GM19463 (cell line): Measurements from ENCODE around the gene STK39.

Source experiments
- ATAC-seq: cut with Tn5 transposase; IDR thresholded peaks from one replicate; pipeline ENCODE4 v1.9.1; 2021; ENCODE audit warnings: mild to moderate bottlenecking, moderate library complexity; ENCODE audit not compliant: unreplicated experiment

STK39 gene

DNA sequence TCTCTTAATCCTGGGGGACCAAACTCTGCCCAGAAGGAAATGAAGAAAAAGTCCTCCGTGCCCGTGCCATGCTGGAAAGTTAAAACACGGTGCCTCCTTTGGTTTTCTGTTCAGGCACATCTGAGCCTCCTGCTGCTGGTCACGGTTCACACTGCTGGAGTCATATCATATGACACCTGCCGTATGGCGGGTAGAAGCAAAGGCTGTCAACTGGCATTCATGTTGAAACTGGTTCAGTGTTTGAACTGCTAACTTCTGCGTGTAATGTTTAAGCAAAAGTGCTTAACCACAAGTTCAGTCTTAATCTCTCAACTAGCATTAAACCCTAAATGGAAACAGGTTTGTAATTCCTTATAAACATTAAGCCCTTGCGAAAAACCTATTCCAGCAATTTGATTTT, 3.1 kb downstream of the STK39 start:
- ATAC-seq: no peak

DNA sequence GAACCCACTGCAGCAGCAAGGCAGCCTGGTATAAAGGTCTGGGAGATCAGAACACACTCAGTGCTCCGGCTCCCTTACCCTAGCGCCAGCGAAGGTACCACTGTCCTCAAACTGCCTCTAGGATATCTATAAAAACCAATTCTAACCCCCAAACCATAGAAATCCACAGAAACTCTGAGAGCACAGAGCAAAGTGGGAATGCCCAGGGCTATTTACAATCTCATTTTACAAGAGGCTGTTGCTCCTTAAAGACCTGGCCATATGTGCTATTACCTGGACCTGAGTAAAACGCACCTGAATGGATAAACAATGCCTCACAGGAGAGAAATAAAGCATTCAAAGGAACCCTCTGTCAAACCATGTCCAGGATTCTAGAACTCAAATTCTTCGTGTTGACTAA, 4.3 kb downstream of the STK39 start:
- no peak for ATAC-seq

DNA sequence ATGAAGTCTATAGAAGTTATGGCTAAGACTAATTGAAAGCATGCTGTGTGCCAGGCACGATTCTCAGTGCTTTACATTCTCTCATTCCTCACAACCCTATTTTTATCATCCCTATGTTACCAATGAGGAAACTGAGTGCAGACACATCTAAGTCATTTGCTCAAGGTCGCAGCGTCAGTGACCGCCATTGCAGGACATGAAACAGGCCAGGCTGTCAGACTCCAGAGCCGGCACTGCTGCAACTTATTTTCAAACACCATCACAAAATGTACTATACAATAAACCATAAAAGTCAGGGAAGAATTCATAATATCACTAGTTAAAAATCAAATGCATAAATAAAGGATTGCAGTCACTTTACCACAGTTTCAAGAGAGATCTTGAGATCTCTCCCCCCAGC, 5.6 kb downstream of the STK39 start:
- no peak for ATAC-seq

DNA sequence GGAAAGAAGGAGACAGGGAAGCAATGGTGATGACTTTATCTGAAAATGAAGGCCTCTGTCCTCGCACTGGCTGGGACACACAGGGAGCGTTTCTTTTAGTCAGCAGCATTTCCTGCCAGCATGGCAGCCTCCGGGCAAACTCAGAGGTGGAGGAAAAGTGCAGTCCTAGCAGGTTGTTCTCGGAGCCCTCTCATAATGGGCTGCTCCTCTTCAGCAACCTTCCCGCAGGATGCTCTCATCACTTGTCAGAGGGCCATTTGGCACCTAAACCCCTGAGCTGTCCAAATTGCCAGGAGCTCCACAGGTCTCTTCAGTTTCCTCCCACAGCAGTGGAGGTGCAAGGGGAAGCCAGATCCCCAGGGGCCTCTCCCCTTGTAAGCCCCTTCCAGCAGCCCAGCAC, 6.2 kb downstream of the STK39 start:
- no peak for ATAC-seq

DNA sequence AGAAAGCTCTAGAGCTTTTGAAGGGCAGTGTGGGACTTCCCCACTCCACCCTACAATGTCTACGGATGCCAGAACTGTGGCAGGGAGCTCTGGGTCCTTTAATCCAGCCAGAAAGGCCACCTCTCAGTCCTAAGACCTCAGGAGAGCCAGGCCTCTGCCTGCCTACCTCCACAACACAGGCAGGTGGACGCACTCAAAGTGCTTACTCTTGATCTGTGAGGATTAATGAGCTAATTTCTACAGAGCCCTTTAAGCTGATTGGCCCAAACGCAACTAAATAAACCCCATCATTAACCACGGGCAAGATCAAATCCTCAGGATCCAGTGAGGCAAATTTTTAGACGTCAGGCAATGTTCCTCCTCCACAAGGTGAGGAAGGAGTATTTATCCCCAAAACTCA, 8.1 kb downstream of the STK39 start:
- ATAC-seq: no peak

DNA sequence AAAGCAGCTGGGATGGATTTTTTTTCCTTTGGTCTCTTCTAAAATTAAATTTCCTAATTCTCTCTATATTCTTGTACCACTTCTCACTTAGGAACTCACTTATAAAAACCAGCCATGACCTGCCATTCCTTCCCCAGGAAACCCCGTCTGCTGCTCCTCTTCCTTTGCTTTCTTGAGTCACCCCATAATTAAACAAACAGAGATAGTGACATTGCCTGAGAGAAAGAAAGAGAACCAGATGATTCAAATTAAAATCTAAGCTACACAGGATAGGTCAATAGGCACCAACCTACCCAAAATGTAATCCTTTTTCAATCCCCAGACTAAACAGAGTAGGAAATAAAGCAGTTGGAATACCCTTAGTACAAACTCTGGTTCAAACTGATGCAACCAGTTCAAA, 9.7 kb downstream of the STK39 start:
- ATAC-seq: no peak

DNA sequence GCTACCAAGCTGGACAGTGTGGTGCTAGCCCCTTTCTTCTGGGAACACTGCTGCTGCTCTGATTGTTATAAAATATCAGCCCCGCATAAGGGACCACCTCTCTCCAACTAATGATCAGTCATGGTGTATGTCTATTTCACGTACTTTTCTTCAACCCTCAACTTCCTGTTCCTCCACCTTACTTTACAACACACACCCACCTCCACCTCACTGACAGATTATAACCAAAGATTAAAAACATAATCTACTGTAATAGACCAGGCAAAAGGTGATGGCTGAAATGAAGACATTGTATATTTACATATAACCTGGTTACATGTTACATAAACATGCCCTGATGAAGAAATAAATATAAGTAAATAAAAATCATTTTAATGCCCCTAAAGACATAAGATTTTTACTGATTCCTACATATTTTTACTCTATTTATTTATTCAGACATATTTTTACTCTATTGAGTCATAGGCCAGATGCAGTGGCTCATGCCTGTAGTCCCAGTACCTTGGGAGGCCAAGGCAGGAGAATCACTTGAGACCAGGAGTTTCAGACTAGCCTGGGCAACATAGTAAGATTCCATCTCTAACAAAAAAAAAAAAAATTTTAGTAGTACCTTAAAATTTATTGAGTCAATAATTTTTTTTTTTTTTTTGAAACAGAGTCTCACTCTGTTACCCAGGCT, 12.8 kb downstream of the STK39 start:
- no peak for ATAC-seq

DNA sequence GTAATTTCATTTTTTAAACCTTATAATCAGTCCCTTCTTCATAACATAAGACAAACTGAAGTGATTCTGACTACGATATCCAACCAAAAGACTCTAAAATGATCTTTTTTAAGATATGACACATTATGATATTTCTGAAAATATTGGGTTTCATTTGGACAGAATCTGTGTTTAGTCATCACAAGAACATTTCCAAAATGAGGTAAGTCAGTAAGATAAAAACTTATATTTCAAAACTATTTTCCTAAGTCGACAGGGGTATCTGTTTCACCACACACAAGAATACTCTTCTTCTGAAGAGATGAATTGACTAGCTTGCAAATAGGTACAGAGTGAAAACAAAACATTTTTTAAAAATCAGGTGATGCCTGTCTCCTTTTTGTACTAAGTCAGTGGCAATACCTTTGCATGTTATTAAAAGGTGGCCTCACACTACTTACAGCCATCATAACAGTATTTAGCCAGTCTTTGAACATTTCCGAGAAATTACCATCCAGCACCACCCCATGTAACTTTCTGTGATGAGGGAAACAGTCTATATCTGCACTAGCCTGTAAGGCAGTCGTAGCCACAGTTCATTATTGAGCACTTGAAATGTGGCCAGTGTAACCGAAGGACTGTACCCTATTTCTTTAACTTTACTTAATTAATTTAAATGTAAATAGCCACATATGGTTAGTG, 13.5 kb downstream of the STK39 start:
- no peak for ATAC-seq

DNA sequence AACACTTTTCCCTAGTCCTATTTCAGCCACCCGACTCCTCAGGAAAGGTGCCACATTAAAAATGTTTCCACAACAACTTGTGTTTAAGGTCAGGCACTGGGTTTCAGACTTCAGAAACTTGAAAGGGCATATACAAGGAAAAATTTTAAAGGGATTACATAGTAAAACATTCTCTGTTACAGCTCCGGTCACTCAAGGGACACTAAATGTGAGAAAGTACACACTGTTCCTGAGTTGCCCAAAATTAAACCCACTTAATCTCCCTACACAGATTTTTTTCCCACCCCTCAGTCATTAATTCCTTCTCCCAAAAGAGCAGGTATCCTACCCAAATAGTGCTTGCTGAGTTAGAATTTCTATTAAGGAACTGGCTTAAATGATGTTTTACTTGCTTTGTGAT, 14.2 kb downstream of the STK39 start:
- no peak for ATAC-seq

DNA sequence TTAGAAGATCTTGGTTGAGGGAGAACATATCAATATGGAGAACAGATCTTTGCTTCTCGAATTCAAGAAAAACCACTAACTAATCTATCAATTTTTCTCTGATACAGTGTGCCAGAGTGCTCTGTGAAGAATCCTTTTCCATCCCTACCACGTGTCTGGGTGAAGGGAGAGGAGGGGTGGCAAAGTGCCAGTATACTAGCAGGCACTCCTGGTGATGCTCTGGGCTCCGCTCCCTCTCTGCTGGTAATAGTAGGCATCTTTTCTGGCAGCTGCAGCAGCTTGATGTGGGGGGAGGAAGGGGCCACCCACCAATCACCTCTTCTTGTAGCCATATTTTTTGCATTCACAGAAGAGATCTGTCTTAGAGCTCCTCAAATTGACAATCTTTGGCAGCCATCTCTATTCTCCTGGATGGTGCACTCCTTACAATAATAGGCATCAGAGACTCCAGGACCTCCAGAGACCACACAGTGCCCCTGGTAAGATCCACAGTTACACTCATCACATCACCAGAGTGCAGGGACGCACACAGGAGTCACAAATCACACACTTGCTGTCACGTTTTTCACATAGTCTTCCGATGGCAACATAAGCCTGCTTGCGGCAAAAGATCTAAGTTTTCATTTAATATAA, 15.7 kb downstream of the STK39 start:
- ATAC-seq: no peak

DNA sequence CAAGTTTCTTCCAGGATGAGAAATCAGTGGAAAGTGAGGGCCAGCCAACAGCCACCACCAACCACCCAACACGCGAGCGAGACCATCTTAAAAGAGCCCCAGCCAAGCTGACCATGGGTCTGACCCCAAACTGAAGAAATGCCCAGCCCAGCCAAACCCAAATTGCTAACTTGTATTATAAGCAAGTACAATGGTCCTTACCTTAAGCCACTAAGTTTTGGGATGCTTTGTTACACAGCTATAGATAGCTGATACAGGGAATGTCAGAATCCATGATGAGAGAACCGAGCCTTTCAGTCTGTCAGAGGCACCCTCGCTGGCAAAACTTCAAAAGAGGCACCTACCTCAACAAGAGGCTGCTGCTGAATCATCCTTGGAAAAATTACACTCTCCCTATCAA, 17.0 kb downstream of the STK39 start:
- ATAC-seq: no peak

DNA sequence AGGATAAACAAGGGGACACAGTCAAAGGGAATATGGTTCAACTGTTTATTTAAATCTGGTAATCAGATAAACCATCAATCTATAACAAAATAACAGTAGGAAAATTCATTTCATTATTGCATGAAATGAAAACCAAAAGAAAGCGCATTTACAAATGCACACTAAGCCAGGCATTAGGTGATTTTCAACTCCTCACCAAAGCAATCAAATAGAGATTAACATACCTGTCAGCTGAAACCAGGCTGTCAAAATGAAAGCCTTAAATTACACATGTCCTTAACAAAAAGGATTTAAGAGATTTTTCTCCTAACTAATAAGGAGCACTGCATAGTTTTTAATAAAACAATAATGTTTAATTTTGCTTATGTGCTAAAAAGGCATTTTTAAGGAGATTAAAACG, 23.0 kb downstream of the STK39 start:
- ATAC-seq: no peak

DNA sequence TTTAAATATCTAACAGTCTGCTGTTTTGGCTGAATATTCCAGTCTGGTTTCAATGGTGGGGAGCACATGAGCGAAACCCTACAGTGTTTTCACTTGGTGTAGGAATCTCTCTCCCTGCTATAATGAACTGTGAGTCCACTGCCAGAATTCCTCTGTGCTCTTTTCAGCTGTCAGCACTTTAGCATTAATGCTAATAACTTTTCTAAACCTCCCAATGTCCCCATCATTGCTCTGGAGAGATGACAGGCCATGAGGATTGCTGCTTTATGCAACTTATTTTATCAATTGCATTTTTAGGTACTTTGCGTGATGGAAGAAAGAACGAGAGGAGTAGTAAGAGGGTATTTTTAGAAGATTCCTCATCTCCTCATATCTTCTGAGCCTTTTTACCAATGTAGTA, 25.3 kb downstream of the STK39 start:
- ATAC-seq: no peak

DNA sequence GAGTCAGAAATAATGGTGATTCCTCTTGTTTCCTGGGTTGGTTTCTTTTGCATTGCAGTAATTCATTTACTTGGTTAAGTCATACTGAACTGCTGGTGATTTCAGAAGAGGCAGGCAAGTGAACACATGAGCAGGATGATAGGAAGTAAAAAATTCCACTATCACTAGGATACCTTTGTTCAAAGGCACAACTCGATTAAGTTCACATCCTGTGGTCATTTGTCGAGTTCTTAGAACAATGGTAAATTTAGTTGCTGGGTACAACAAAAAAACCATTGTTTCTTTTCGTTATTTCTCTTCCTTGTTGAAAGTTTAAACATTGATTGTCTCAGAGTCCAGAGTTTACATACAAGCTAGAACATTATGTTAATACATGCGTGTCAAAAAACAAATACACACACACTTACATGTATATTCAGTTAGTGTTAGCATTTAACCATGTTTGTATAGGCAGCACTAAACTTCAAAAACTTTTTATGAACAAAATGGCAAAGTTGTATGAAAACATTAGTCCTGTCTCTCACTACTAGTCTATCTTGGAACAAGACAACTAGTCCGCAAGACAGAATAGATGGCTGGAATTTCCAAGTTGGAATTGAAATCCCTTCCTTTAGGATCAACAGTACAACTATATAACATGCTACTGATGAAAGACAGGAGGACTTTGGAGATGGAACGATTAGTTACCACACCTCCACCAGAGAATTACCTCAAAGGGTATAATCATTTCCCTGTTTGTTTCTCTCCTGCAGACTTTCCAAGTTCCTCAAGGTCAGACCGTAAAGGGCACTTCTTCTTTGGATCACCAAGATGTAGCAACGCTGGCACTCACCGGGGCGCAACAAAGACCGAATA, 26.2 kb downstream of the STK39 start:
- ATAC-seq: no peak

DNA sequence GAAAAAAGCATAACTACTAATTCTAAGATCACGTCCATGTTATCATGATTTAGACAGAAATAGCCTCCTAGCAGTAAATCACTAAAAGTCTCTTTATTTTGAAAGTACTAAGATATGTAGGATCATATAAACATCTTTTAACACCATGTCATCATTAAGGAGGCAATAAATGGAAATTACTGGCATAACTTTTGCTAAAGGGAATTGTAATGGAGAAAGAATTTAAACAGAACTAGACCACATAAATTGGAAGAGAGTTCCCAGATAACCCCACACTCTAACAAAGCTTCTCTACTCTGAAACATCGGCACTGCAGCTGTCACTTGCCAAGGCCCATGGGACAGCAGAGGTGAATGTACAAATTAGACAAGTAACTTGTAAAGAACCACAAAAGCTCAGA, 29.5 kb downstream of the STK39 start:
- ATAC-seq: no peak

DNA sequence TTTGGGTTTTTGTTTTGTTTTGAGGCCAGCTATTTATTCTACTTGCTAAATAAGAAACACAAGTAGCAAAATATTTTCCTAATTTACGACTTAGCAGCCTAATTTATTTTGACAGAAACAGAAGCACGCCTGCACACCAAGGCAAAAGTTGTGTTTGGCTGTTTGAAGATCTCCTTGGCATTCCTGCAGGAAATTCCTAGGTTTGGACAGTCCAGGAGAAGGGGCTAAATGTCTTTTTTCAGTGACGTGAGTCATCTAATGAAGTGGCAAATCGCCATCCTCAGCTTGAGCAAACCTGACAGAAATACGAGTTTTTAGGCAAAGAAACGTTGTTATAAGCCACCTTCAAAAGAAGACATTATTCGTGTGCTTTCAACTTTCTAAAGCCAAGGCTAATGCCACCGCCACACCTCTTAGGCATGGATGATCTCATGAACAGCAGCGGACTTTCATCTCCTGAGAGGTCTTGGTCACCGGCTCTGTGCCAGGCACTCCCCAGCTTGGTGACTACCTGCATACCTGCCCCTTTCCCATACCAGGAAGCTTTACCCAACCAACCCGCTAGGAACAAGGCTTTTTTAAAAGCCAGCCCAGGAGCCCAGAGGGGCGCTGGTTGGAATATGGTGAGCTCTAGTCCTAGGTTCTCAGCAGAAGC, 30.9 kb downstream of the STK39 start:
- no peak for ATAC-seq

DNA sequence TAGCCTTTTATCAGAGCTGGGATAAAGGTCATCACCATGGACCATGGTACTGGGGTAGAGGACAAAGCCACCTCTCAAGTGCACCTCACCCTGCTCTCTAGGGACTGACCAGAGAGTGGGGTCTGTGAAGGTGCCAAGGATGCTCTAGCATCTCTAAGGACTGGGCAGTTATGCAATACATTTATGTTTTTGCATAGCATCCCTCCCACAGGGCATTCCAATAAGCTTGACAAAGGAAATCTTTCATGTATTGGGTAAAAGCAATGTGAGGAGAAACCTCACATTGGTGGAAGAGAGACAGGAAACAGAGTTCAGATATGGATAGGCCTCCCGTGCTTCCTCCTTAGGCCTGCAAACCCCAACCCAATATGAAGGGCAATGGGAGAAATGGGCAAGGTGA, 31.6 kb downstream of the STK39 start:
- ATAC-seq: no peak

DNA sequence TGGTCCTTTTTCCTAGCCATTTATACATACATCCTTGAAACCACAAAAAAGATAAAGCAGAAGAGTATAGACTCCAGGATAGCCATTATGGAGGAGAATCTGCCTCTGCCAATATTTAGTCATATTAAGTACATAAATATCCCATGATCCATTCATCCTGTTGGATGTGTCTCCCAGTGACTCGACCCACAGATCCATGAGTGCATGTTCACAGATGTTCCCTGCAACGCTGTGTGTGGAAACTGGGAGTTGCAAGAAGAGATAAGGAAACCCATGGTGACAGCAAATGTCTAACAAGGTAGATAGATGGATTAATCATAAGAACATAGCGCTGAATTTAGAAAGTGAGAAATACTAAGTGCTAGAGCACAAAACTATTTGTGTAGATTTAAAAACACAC, 34.5 kb downstream of the STK39 start:
- ATAC-seq: no peak

DNA sequence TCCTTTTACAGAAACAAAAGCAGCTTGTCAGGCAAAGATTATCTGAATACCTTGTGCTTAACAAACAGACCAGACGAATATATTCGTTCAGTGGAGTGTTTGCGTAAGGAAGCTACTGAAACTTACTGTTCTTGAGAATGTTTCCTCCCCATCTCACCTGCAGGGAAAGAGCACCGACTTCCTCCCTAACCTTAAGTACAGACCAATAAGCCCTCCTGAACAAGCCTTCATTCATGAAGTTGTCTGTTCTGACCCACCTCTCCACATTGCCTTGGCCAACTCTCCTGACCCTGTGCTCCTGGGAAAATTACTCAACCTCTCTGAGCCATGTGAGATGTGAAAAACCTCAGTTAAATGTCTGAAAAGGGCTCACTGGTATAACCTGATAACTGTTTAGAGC, 35.2 kb downstream of the STK39 start:
- ATAC-seq: no peak

DNA sequence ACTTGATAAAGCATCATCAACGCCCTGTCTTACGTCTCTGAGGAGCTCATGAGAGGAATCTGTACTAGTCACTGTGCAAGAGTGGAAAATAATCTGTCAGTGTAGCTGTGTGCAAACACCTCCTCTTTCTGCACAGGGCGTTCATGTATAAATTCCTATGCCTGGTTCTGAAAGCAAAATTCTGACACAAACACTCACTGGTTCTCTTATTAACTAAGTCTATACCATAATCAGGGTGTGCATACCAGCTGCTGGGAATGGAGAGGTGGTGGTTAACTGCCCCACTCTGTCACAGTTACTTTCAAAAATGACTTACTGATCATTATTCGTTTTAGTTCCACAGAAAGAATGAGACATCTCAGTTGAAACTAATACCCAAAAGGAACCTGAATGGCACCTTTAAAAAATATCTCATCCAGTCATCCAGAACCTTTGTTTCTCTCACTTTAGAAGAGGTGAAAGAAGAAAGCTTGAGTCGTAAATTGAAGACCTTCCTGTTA, 35.7 kb downstream of the STK39 start:
- ATAC-seq: peak; percentile 70
